Measurements from ENCODE around the gene ACE.

The ACE gene

GRCh38 chr17:63514477-63514876 lies 37.6 kb downstream of the ACE start:
- DNase-seq (ENCODE audit: low read depth in 1 of 2, low spot score in 1 of 2), result no peak

- DNase-seq (ENCODE audit: low read depth in 1 of 2, low spot score in 1 of 2), result no peak
These were observed 38.1 kb downstream of the ACE start for GRCh38 chr17:63514974-63515373.

GRCh38 chr17:63515426-63515825 lies 38.6 kb downstream of the ACE start:
- no peak for DNase-seq (ENCODE audit: low read depth in 1 of 2, low spot score in 1 of 2)

GRCh38 chr17:63516910-63517824 lies 40.3 kb downstream of the ACE start:
- no peak for DNase-seq (ENCODE audit: low read depth in 1 of 2, low spot score in 1 of 2)

GRCh38 chr17:63517825-63518534 lies 41.1 kb downstream of the ACE start:
- no peak for DNase-seq (ENCODE audit: low read depth in 1 of 2, low spot score in 1 of 2)

GRCh38 chr17:63519116-63519881 lies 42.4 kb downstream of the ACE start:
- no peak for DNase-seq (ENCODE audit: low read depth in 1 of 2, low spot score in 1 of 2)

GRCh38 chr17:63519972-63520882 lies 43.4 kb downstream of the ACE start:
- DNase-seq (ENCODE audit: low read depth in 1 of 2, low spot score in 1 of 2), result no peak

GRCh38 chr17:63523253-63523855 lies 46.5 kb downstream of the ACE start, which contains the start of gene KCNH6:
Gene KCNH6, plus strand, starts transcription at chr17:63523358. Its CDS starts 56 bp downstream, at chr17:63523414.
- DNase-seq (ENCODE audit: low read depth in 1 of 2, low spot score in 1 of 2), result no peak

GRCh38 chr17:63524051-63524450 lies 47.2 kb downstream of the ACE start:
- no peak for DNase-seq (ENCODE audit: low read depth in 1 of 2, low spot score in 1 of 2)

GRCh38 chr17:63525190-63525946 lies 48.5 kb downstream of the ACE start:
- no peak for DNase-seq (ENCODE audit: low read depth in 1 of 2, low spot score in 1 of 2)

GRCh38 chr17:63526861-63527260 lies 50.0 kb downstream of the ACE start:
- DNase-seq (ENCODE audit: low read depth in 1 of 2, low spot score in 1 of 2), result no peak

GRCh38 chr17:63528183-63528582 lies 51.3 kb downstream of the ACE start:
- no peak for DNase-seq (ENCODE audit: low read depth in 1 of 2, low spot score in 1 of 2)

- DNase-seq (ENCODE audit: low read depth in 1 of 2, low spot score in 1 of 2), result no peak
These were observed 53.1 kb downstream of the ACE start for GRCh38 chr17:63529711-63530556.

GRCh38 chr17:63530557-63531021 lies 53.7 kb downstream of the ACE start:
- no peak for DNase-seq (ENCODE audit: low read depth in 1 of 2, low spot score in 1 of 2)

- DNase-seq (ENCODE audit: low read depth in 1 of 2, low spot score in 1 of 2), result no peak
These were observed 54.4 kb downstream of the ACE start for GRCh38 chr17:63531022-63531965.

- no peak for DNase-seq (ENCODE audit: low read depth in 1 of 2, low spot score in 1 of 2)
These were observed 56.7 kb downstream of the ACE start for GRCh38 chr17:63533433-63534077.

Measured in activated T-helper 1 cell treated with anti-CD3 and anti-CD28 coated beads, Interleukin-2, amount 50 U/mL, for 16 hours (primary cell).